EL (cell line): ENCODE measurements around the gene DOC2B.
"Not testable (repeated sequence)": the region's sequence is repeated elsewhere in the genome, so short reads cannot be mapped to it uniquely, and the experiment has no call there.

Source experiments
- DNase-seq: peaks from one replicate; pipeline ENCODE4 v3.0.0-alpha.2; 2016

DOC2B gene

GRCh38 chr17:187130-187529, 5.7 kb upstream of the DOC2B start:
- DNase-seq, result no peak

DNA sequence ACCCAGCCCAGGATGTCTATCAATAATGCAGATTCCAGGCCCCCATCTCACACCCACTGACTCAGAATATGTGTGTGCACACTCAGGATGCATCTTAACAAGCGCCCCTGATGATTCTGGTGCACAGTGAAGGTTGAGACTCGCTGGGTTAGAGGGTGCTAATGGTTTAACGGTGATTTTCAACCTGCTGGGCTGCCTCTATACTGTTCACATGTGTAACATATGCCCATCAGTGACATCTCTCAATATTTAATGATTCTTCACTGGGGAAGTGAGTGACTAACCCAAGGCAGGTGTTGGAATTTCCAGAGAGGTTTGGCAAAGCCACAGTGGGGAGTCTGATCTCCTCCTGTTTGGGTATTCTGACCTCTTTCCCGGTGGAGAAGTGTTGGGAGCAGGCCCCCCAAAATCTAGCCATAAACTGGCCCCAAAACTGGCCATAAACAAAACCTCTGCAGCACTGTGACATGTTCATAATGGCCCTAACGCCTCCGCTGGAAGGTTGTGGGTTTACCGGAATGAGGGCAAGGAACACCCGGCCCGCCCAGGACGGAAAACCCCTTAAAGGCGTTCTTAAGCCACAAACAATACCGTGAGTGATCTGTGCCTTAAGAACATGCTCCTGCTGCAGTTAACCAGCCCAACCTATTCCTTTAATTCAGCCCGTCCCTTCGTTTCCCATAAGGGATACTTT, 4.1 kb upstream of the DOC2B start:
- no peak for DNase-seq

GRCh38 chr17:183021-183420, 1.6 kb upstream of the DOC2B start:
- DNase-seq, result no peak

- DNase-seq, result no peak
These were observed 751 bp upstream of the DOC2B start for GRCh38 chr17:182050-182751.

- no peak for DNase-seq
These were observed 837 bp downstream of the DOC2B start for GRCh38 chr17:180381-181244.

GRCh38 chr17:179781-180380, 1.6 kb downstream of the DOC2B start:
- no peak for DNase-seq

GRCh38 chr17:179066-179432, 2.4 kb downstream of the DOC2B start:
- DNase-seq, result no peak

GRCh38 chr17:178292-179065, 3.0 kb downstream of the DOC2B start:
- DNase-seq, result no peak

DNA sequence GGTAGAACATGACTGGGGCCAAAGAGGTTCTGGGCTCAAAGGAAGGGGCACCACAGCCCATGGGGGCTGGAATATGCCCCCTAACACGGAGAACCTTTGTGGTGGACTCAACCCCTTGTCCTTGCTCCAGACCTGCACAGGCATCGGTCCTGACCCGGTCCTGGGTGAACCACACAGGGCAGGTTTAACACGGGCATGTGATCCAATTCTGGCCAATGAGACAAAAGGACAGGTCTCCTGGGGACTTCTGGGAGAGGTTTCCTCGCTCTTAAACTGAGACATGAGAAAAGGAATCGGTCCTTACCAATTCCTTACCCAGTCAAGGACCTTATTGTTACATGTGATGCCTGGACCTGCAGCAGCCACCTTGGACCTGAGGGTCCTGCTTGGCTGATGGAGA, 3.7 kb downstream of the DOC2B start:
- DNase-seq, result no peak

- DNase-seq, result no peak
These were observed 4.3 kb downstream of the DOC2B start for GRCh38 chr17:177155-177554.

DNA sequence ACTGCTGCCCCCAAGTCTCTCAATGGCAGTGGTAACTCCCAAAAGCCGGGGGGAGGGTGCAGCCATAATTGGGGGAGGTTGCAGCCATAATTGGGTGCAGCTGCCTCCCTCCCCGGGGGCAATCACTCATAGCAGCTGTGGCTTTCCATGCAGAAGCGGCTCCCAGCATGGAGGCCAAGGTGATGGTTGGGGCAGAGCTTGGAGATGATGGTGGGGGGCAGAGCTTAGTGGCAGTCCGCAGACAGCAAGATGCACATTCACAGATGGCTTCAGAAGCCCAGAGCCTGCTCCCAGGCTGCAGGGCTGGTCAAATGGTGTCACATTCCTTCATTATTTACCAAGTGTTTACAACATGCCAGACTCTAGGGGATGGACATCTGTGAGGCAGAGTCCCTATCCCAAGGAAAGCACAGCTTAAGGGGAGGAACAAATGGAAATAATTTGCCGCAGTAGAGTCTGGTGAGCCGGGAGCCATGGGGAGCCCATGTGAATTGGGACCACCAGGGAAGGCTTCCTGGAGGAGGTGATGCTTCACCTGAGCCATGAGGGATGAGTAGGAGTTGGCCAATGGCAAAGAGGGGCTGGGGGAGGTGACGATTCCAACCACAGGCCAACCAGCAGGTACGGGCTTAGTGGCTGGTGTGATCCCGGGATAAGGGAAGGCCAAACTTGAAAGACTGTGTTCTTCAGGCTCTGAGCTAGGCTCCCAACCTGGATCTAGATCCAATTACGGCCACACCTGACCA, 8.1 kb downstream of the DOC2B start:
- DNase-seq, result no peak

- no peak for DNase-seq
These were observed 9.0 kb downstream of the DOC2B start for GRCh38 chr17:172401-172800.

- no peak for DNase-seq
These were observed 9.6 kb downstream of the DOC2B start for GRCh38 chr17:171871-172270.

- DNase-seq, result no peak
These were observed 11.2 kb downstream of the DOC2B start for GRCh38 chr17:170130-170670.

GRCh38 chr17:168614-169013, 12.8 kb downstream of the DOC2B start:
- DNase-seq, result not testable (repeated sequence)

DNA sequence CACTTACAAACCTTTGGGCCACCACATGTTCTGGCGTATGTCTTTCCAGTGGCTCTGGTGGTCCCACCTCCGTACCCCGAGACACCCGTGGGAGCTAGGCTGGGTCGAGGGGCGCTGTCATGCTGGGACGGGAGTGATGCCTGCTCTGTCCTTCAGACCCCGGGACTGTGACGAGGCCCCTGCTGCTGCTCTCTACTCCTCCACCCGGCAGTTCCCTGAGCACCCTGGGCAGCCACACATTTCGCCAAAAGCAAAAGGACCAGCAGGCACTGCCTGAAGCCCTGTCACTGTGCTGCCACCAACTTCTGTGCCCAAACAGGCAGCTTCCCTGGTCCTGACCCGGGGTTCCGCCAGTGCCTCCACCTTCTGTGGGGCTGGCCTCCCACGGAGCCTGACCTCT, 15.5 kb downstream of the DOC2B start:
- no peak for DNase-seq

DNA sequence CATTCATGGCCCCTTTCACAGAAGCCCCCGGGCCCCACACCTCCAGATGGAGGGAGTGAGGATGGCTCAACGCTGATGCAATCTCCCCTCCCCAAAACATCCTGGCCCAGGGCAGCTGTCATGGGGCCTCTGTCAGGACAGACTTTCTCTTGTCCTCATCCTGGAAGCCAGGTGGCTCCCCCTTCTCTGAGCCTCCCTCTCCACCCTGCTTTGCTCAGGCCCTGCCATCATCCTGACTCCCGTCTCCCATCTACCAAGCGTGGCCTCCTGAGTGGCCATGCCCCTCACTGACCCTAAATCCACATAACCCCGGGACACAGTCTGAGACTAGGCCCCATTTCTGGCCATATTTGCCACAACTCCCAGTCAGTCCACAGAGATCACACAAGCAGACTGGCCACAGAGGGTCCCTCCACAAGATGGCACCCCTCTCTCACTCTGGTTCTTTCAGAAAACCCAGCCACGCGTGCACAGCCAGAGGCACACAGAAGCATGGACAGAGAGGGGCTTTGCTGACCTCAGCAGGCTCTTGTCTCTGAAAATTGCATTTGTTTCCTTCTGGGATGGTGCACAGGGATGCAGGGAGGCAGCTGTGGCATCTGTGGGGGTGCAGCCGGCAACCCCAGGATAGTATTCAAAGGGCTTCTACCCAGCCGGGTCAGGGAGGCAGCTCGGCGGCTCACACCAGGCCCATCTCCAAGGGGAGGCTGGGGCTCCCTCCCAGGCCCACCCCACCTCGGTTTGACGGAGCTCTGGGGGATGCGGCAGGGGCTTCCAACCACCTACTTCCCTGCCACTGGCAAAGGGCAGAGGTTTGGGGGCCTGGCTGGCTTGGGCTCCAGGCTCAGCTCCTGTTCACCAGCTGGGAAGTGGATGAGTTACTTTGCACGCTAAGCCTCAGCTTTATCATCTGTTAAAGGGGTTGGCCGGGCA, 16.9 kb downstream of the DOC2B start:
- peak; percentile 42 for DNase-seq

DNA sequence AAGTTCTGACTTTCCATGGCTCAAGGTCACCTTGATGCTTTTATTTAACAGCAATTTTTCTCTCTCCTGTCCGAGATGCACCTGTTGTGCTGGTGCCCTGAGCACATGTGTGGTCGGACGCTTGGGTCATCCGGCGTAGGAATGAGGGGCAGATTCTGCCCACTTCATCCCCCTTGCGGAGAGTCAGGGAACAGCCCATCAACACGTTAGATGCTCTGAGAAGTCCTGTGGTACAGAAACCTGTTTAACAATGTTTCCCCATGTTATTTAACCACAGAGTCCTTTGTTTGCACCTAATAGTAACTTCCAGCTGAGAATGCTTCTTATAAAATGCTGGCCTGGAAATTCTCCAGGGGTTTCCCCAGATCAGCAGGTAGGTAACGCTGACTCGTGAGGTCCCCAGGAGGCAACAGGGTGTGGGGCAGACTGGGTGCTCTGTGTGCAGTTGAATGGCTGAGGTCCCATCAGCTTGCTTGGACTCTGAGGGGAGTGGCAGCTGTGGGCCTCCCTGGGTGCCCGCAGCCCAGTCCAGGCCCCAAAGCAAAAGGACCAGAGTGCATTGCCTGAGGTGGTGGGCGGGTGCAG, 17.8 kb downstream of the DOC2B start:
- DNase-seq, result no peak

- DNase-seq, result no peak
These were observed 18.8 kb downstream of the DOC2B start for GRCh38 chr17:162689-163088.

DNA sequence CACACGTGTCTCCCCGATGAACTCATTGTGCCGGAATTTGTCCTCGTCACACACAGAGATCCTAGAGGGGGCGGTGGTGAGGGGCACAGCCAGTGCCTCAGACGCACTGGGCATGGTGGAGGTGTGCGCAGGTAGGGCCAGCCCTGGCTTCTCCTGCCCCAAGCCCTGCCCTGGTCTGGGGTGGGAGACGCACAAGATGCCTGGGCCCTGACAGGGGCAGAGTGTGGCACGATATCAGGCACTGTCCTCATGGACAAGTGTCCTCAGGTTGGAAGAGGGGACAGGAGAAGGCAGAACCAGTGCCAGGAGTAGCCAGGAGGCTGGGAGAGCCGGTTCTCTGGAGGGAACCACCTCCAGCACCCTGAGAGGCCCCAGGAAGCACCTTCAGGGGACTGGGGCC, 20.0 kb downstream of the DOC2B start:
- no peak for DNase-seq
